ENCODE data around the gene TIE1. TPM values are rescaled to one million over a fixed set of nuclear protein-coding genes. Genes with fewer than 3 reads are reported as not detected.
"Not testable (repeated sequence)": the region's sequence is repeated elsewhere in the genome, so short reads cannot be mapped to it uniquely, and the experiment has no call there.

TIE1 gene
- total RNA-seq, 2 donors from 2014 or later: 0.61 TPM; not detected in 1

GRCh38 chr1:43358746-43359693 lies 58.2 kb downstream of the TIE1 start, which contains the start of gene CDC20:
TSS of gene CDC20 (plus strand) at chr1:43358981. CDS start at chr1:43359216, 235 bp downstream.
- Mint-ChIP-seq H3K27ac (peak within 1 kb of the TSS; percentile 86), H3K4me1 (peaks cover 17% of the 10 kb centered on the region), H3K36me3 (ENCODE audit: low read depth) (peaks cover 47% of the 10 kb centered on the region), H3K27me3 (no peaks in the 10 kb centered on the region), H3K4me3 (peak within 1 kb of the TSS; percentile 89), H3K9me3 (no peaks in the 10 kb centered on the region)
- peak; percentile 99 for ATAC-seq (replicated peaks)

- Mint-ChIP-seq H3K27ac (peak overlapping the region; percentile 86), H3K27me3 (no peaks in the 10 kb centered on the region), H3K4me3 (peak overlapping the region; percentile 89), H3K9me3 (no peaks in the 10 kb centered on the region), H3K4me1 (peaks cover 18% of the 10 kb centered on the region), H3K36me3 (ENCODE audit: low read depth) (peaks cover 54% of the 10 kb centered on the region)
- ATAC-seq (replicated peaks): no peak
Observed at GRCh38 chr1:43359696-43360095, 58.9 kb downstream of the TIE1 start.

- Mint-ChIP-seq H3K4me1 (peaks cover 23% of the 10 kb centered on the region), H3K4me3 (peak overlapping the region; percentile 89), H3K27ac (no peak overlapping the region), H3K27me3 (no peaks in the 10 kb centered on the region), H3K9me3 (no peaks in the 10 kb centered on the region), H3K36me3 (ENCODE audit: low read depth) (peaks cover 63% of the 10 kb centered on the region)
- no peak for ATAC-seq (replicated peaks)
Observed at GRCh38 chr1:43360616-43361015, 59.8 kb downstream of the TIE1 start.

- peaks cover 28% of the 10 kb centered on the region for H3K4me1 Mint-ChIP-seq
- peaks cover 82% of the 10 kb centered on the region for H3K36me3 Mint-ChIP-seq (ENCODE audit: low read depth)
- H3K4me3 Mint-ChIP-seq: no peak overlapping the region
Observed at GRCh38 chr1:43363283-43363934, 62.6 kb downstream of the TIE1 start.

GRCh38 chr1:43363935-43364525 lies 63.2 kb downstream of the TIE1 start:
- Mint-ChIP-seq H3K4me3 (no peak overlapping the region), H3K36me3 (ENCODE audit: low read depth) (peaks cover 86% of the 10 kb centered on the region), H3K27me3 (no peaks in the 10 kb centered on the region), H3K27ac (peak overlapping the region; percentile 87), H3K9me3 (no peaks in the 10 kb centered on the region), H3K4me1 (peaks cover 28% of the 10 kb centered on the region)
- ATAC-seq (replicated peaks): no peak

More at GRCh38 chr1:43363283-43363934, 62.6 kb downstream of the TIE1 start:
- no peaks in the 10 kb centered on the region for H3K9me3 Mint-ChIP-seq
- H3K27me3 Mint-ChIP-seq: no peaks in the 10 kb centered on the region
- peak overlapping the region; percentile 87 for H3K27ac Mint-ChIP-seq
- ATAC-seq (replicated peaks): no peak

DNA sequence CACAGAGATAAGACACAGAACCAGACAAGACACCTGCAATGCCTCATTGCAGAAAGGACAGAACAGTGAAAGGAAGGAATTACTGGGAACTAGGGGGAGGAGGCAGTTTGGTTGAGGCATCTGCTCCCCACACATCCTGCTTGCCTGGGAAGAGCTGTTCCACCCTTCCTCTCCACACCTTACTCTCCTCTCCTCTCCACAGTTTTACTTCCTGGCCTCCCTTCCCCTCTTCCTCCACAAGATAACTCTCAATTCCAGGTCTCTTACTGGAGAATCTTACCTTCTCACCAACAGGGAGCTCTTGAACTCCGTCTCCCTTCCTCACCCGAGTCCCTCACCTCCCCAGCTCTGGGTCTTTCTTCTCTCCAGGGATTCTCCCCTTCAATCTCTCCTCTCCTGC lies 64.9 kb downstream of the TIE1 start:
- peaks cover 27% of the 10 kb centered on the region for H3K4me1 Mint-ChIP-seq
- no peaks in the 10 kb centered on the region for H3K27me3 Mint-ChIP-seq
- no peaks in the 10 kb centered on the region for H3K9me3 Mint-ChIP-seq
- H3K36me3 Mint-ChIP-seq (ENCODE audit: low read depth): peaks cover 72% of the 10 kb centered on the region
- H3K27ac Mint-ChIP-seq: peak overlapping the region; percentile 87
- H3K4me3 Mint-ChIP-seq: peak overlapping the region; percentile 92
- no peak for ATAC-seq (replicated peaks)

- peak overlapping the region; percentile 87 for H3K27ac Mint-ChIP-seq
- H3K4me1 Mint-ChIP-seq: peaks cover 30% of the 10 kb centered on the region
- ATAC-seq (replicated peaks): no peak
- no peaks in the 10 kb centered on the region for H3K27me3 Mint-ChIP-seq
- H3K9me3 Mint-ChIP-seq: no peaks in the 10 kb centered on the region
- peaks cover 67% of the 10 kb centered on the region for H3K36me3 Mint-ChIP-seq (ENCODE audit: low read depth)
- peak overlapping the region; percentile 92 for H3K4me3 Mint-ChIP-seq
Observed at GRCh38 chr1:43366179-43366578, 65.4 kb downstream of the TIE1 start.

- H3K4me1 Mint-ChIP-seq: peaks cover 26% of the 10 kb centered on the region
- no peaks in the 10 kb centered on the region for H3K9me3 Mint-ChIP-seq
- H3K27me3 Mint-ChIP-seq: no peaks in the 10 kb centered on the region
- no peak for ATAC-seq (replicated peaks)
- peak overlapping the region; percentile 87 for H3K27ac Mint-ChIP-seq
- H3K4me3 Mint-ChIP-seq: peak overlapping the region; percentile 92
- H3K36me3 Mint-ChIP-seq (ENCODE audit: low read depth): peaks cover 62% of the 10 kb centered on the region
Observed at GRCh38 chr1:43366601-43367025, 65.8 kb downstream of the TIE1 start.

DNA sequence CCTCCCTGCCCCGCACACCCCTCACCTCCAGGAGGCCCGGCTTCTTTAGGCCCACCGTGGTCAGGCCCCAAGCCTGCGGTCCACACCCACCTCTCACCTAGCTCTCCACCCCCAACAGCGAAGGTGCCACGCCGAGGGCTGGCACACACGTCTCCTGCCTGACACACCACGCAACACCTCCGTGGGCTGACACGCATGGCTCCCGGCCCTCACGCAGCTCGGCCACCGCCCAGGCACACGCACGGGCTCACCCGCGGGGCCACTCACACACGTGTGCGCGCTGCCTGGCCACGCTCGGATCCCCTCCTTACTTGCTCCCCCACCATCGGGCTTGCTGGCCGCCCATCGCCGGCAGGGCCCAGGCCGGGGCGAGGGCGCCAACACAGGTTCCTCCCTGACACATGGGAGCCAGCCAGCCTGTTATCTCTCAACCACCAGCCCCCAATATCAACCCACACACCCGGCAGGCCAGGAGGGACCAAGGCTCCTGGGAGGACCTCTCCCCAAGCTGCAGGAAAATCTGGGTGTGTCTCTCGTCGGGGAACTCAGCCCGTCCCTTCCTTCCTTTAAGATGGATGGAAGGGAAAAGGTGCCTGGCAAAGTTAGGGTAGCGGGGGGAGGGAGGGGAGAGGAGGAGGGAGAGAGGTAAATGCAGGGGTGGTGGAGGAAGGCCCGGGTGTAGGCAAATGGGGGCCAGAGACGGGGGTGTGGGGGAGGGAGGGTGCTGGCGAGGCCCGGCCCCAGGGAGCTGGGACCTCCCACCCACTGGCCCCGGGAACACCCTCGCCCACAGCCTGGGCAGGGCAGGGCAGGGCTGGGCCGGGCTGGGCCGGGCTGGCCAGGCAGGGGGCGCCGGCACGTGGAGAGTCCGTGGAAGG lies 66.5 kb downstream of the TIE1 start:
- peaks cover 21% of the 10 kb centered on the region for H3K4me1 Mint-ChIP-seq
- peak overlapping the region; percentile 87 for H3K27ac Mint-ChIP-seq
- no peaks in the 10 kb centered on the region for H3K9me3 Mint-ChIP-seq
- H3K36me3 Mint-ChIP-seq (ENCODE audit: low read depth): peaks cover 56% of the 10 kb centered on the region
- H3K4me3 Mint-ChIP-seq: peak overlapping the region; percentile 92
- ATAC-seq (replicated peaks): peak; percentile 64
- no peaks in the 10 kb centered on the region for H3K27me3 Mint-ChIP-seq

- peaks cover 21% of the 10 kb centered on the region for H3K4me1 Mint-ChIP-seq
- H3K36me3 Mint-ChIP-seq (ENCODE audit: low read depth): peaks cover 48% of the 10 kb centered on the region
- H3K9me3 Mint-ChIP-seq: no peaks in the 10 kb centered on the region
- H3K27ac Mint-ChIP-seq: peak within 1 kb of the TSS; percentile 92
- H3K27me3 Mint-ChIP-seq: no peaks in the 10 kb centered on the region
- H3K4me3 Mint-ChIP-seq: peak within 1 kb of the TSS; percentile 92
- peak; percentile 92 for ATAC-seq (replicated peaks)
Observed at GRCh38 chr1:43367904-43368645, 67.3 kb downstream of the TIE1 start, which contains the start of gene ELOVL1. TSS of gene ELOVL1 (minus strand) at chr1:43368011. CDS start at chr1:43365609, 2,402 bp downstream.

DNA sequence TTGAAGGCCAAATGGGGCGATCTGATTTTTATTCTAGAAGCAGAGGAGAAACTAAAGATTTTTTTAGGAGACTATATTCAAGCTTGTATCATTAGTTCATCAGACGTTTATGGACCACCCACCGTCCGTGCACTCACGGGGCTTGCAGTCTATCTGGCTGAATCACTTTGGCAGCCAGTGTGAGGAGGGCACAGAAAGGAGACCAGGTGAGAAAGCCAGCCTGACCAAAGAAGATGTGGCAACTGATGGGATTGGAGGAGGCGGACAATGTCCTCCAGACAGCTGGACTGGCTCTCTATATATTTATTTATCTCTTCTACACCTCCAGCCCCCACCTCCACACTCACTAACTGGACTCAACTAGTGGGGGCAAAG lies 67.9 kb downstream of the TIE1 start:
- no peak for ATAC-seq (replicated peaks)
- Mint-ChIP-seq H3K4me1 (peaks cover 21% of the 10 kb centered on the region), H3K4me3 (peak overlapping the region; percentile 92), H3K36me3 (ENCODE audit: low read depth) (peaks cover 42% of the 10 kb centered on the region), H3K9me3 (no peaks in the 10 kb centered on the region), H3K27ac (peak overlapping the region; percentile 92), H3K27me3 (no peaks in the 10 kb centered on the region)

DNA sequence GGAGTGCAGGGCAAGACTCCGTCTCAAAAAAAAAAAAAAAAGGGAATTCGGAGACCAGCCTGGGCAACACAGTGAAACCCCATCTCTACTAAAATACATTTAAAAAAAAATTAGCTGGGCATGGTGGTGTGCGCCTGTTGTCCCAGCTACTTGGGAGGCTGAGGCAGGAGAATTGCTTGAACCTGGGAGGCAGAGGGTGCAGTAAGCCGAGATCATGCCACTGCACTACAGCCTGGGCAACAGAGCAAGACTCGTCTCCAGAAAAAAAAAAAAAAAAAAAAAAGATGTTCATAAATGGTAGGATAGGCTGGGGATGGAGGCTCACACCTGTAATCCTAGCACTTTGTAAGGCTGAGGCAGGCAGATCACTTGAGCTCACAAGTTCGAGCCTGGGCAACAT lies 69.0 kb downstream of the TIE1 start:
- H3K27me3 Mint-ChIP-seq; H3K9me3 Mint-ChIP-seq; H3K27ac Mint-ChIP-seq; H3K4me3 Mint-ChIP-seq; ATAC-seq (replicated peaks): not testable (repeated sequence)
- H3K4me1 Mint-ChIP-seq: peaks cover 16% of the 10 kb centered on the region
- peaks cover 31% of the 10 kb centered on the region for H3K36me3 Mint-ChIP-seq (ENCODE audit: low read depth)

- Mint-ChIP-seq H3K9me3 (no peaks in the 10 kb centered on the region), H3K36me3 (ENCODE audit: low read depth) (peaks cover 23% of the 10 kb centered on the region), H3K4me1 (peaks cover 12% of the 10 kb centered on the region), H3K27me3 (no peaks in the 10 kb centered on the region), H3K4me3 (peak overlapping the region; percentile 3), H3K27ac (peak overlapping the region; percentile 14)
- ATAC-seq (replicated peaks): no peak
Observed at GRCh38 chr1:43370564-43370963, 69.8 kb downstream of the TIE1 start.

All from activated T-helper 17 cell treated with anti-CD3 and anti-CD28 coated beads, Interleukin-2, amount 50 U/mL, for 72 hours (primary cell).